HEK293 (cell line): ENCODE measurements around the gene OSBPL1A.

Source experiments
- CTCF ChIP-seq: fragments of 450-650 bp; formaldehyde crosslinking; IDR thresholded peaks from 2 replicates; pipeline ENCODE4 v1.5.1; 2016; ENCODE audit warnings: missing biosample characterization, missing genetic modification characterization
- MYNN ChIP-seq: fragments of 450-650 bp; formaldehyde crosslinking; IDR thresholded peaks from 2 replicates; pipeline ENCODE4 v1.5.1; 2016; ENCODE audit warnings: missing biosample characterization, missing genetic modification characterization, borderline replicate concordance
- REST ChIP-seq: fragments of 450-650 bp; formaldehyde crosslinking; IDR thresholded peaks from 2 replicates; pipeline ENCODE4 v1.5.1; 2016; ENCODE audit warnings: missing biosample characterization, missing genetic modification characterization
- ZBTB20 ChIP-seq: fragments of 450-650 bp; formaldehyde crosslinking; IDR thresholded peaks from 2 replicates; pipeline ENCODE4 v1.5.1; 2016; ENCODE audit warnings: missing biosample characterization, missing genetic modification characterization
- ZBTB49 ChIP-seq: fragments of 450-650 bp; formaldehyde crosslinking; IDR thresholded peaks from 2 replicates; pipeline ENCODE4 v1.5.1; 2016; ENCODE audit warnings: missing biosample characterization, missing genetic modification characterization, low read depth
- ZNF404 ChIP-seq: fragments of 450-650 bp; formaldehyde crosslinking; IDR thresholded peaks from 2 replicates; pipeline ENCODE4 v1.5.1; 2017; ENCODE audit warnings: missing biosample characterization, missing genetic modification characterization
- ZNF692 ChIP-seq: fragments of 450-650 bp; formaldehyde crosslinking; IDR thresholded peaks from 2 replicates; pipeline ENCODE4 v1.5.1; 2016; ENCODE audit warnings: missing biosample characterization, missing genetic modification characterization
- ZNF776 ChIP-seq: fragments of 450-650 bp; formaldehyde crosslinking; IDR thresholded peaks from 2 replicates; pipeline ENCODE4 v1.5.0; 2017; ENCODE audit warnings: missing biosample characterization, missing genetic modification characterization, borderline replicate concordance

GRCh38 chr18:24187049-24187448 is 210.6 kb downstream of the OSBPL1A start:
- TF ChIP-seq ZNF776 (tag by site-specific recombination) (no peak), ZNF692 (tag by site-specific recombination) (no peak), ZBTB20 (tag by site-specific recombination) (no peak), CTCF (no peak), MYNN (tag by site-specific recombination) (no peak), ZBTB49 (tag by site-specific recombination) (no peak), ZNF404 (tag by site-specific recombination) (no peak), REST (no peak)
